ENCODE data around the gene KIAA1755.

- no peak for TF ChIP-seq CTCF (IDR thresholded peaks at IDR 0.05 in 4 of 5, conservative IDR thresholded peaks at IDR 0.05 in 1 of 5)
- no peak for TF ChIP-seq POLR2A (IDR thresholded peaks at IDR 0.05)
Measured at GRCh38 chr20:38267901-38268514, 7.5 kb upstream of the KIAA1755 start.

Measured in gastrocnemius medialis (tissue), 4 donors.